Large intestine (tissue), 3 donors: ENCODE results near the gene M1AP. TPM values are rescaled to one million over a fixed set of nuclear protein-coding genes. Genes with fewer than 3 reads are reported as not detected.

Source experiments
- DNase-seq, 2 donors: peaks; one replicate each; pipeline versions ENCODE4 v3.0.0 to v3.0.0-alpha.2; 2013
- H3K27ac ChIP-seq: one replicate; pipeline ENCODE4 v1.5.1; 2013; ENCODE audit warnings: low read length
- H3K27me3 ChIP-seq: 2 replicates; pipeline ENCODE4 v1.6.1; 2013; ENCODE audit warnings: low read length; ENCODE audit not compliant: control insufficient read depth, insufficient read depth
- H3K36me3 ChIP-seq: 2 replicates; pipeline ENCODE4 v1.6.1; 2013; ENCODE audit warnings: low read length; ENCODE audit not compliant: control insufficient read depth, insufficient read depth
- H3K4me1 ChIP-seq: one replicate; pipeline ENCODE4 v1.6.1; 2013; ENCODE audit warnings: low read length; ENCODE audit not compliant: control insufficient read depth, insufficient read depth
- H3K4me3 ChIP-seq: one replicate; pipeline ENCODE4 v1.5.1; 2013; ENCODE audit warnings: low read length
- H3K9me3 ChIP-seq: one replicate; pipeline ENCODE4 v1.6.1; 2013; ENCODE audit warnings: mild to moderate bottlenecking, low read depth, low read length, moderate library complexity; ENCODE audit not compliant: control insufficient read depth
- WGBS: methylation state at CpG from one replicate; pipeline ENCODE4 v1.1.5; 2013; ENCODE audit warnings: low lambda C conversion rate; ENCODE audit not compliant: insufficient coverage; 5-methylcytosine and 5-hydroxymethylcytosine counted together
- polyA plus RNA-seq: library from polyadenylated mRNA; unstranded; fragments of 120-200 nt; gene quantifications from one replicate; pipeline ENCODE4 v1.2.1, GENCODE V29; 2013

Gene M1AP
- polyA plus RNA-seq, 1 donor, result 0.12 TPM

DNA sequence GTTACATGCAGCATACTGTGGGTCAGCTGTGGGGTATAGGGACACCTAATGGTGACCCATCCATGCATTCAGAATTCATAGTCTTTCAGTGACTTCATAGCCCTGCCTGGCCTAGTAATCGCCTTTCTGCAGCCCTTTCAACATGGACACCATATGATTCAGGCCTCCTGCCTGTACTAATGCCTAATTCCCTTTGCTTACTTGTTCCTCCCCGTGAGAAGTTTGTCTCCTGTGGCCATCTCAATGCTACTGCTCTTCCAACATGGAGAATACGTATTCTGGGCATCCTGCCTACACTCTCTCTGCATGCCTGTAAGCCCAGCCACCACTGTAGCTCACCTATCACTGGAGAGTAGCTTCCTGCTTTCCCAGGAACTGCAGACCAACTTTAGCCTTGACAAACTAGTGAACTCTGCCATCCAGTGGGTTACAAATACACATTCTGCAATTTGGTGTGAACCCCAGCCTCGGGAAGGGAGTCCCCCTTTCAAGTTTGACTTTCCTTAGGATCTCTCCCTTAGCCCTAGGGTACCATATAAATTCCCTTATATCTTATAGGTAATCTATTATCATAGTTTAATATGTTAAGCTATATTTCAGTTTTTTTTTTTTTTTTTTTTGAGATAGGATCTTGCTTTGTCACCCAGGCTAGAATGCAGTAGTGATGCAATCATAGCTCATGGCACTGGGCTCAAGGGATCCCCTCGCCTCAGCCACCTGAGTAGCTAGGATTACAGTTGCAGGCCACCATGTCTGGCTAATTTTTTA lies 22.3 kb downstream of the M1AP start:
- WGBS, result 80% methylated on average over 1 of the region's 5 CpGs
- no peak overlapping the region for H3K27ac ChIP-seq
- no peaks in the 10 kb centered on the region for H3K36me3 ChIP-seq
- H3K4me1 ChIP-seq, result no peaks in the 10 kb centered on the region
- DNase-seq, result no peak
- no peak overlapping the region for H3K4me3 ChIP-seq
- H3K27me3 ChIP-seq, result no peaks in the 10 kb centered on the region
- H3K9me3 ChIP-seq, result no peaks in the 10 kb centered on the region

- DNase-seq, result no peak
- H3K36me3 ChIP-seq, result no peaks in the 10 kb centered on the region
- no peak overlapping the region for H3K27ac ChIP-seq
- no peaks in the 10 kb centered on the region for H3K4me1 ChIP-seq
- no peaks in the 10 kb centered on the region for H3K9me3 ChIP-seq
- no peak overlapping the region for H3K4me3 ChIP-seq
- H3K27me3 ChIP-seq, result no peaks in the 10 kb centered on the region
- 92% methylated on average over 2 of the region's 12 CpGs for WGBS
These were observed 27.5 kb downstream of the M1AP start for GRCh38 chr2:74620671-74621070.

GRCh38 chr2:74619651-74620297 lies 28.4 kb downstream of the M1AP start:
- 100% methylated on average over 2 of the region's 5 CpGs for WGBS
- H3K36me3 ChIP-seq, result no peaks in the 10 kb centered on the region
- no peaks in the 10 kb centered on the region for H3K9me3 ChIP-seq
- H3K27me3 ChIP-seq, result peaks cover 3% of the 10 kb centered on the region
- H3K4me1 ChIP-seq, result no peaks in the 10 kb centered on the region
- no peak overlapping the region for H3K4me3 ChIP-seq
- DNase-seq, result no peak
- H3K27ac ChIP-seq, result no peak overlapping the region

- no peaks in the 10 kb centered on the region for H3K4me1 ChIP-seq
- DNase-seq, result no peak
- H3K27me3 ChIP-seq, result peaks cover 14% of the 10 kb centered on the region
- WGBS, result no CpG with 5 or more reads among the region's 6 CpGs
- H3K27ac ChIP-seq, result no peak overlapping the region
- no peaks in the 10 kb centered on the region for H3K9me3 ChIP-seq
- H3K36me3 ChIP-seq, result no peaks in the 10 kb centered on the region
- no peak overlapping the region for H3K4me3 ChIP-seq
These were observed 29.6 kb downstream of the M1AP start for GRCh38 chr2:74618410-74619083.

DNA sequence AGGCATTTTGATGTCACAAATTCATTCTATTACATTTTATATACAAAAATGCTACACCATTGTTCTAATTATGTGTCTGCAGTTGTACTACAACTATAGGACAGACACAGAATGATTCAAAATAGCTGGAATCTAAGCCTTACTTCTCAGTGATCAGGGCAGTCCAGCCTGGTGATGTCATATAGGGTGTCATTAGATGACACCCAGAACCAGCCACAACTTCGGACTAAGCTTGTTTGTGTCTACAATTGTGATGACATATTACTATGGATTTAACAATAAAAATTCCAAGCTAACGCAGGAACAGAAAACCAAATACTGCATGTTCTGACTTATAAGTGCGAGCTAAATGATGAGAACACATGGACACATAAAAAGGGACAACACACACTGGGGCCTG lies 31.0 kb downstream of the M1AP start:
- Histone ChIP-seq H3K27me3 (peaks cover 19% of the 10 kb centered on the region), H3K4me3 (no peak overlapping the region), H3K9me3 (no peaks in the 10 kb centered on the region), H3K36me3 (no peaks in the 10 kb centered on the region), H3K4me1 (no peaks in the 10 kb centered on the region), H3K27ac (no peak overlapping the region)
- DNase-seq, result no peak
- 81% methylated on average over 3 of the region's 3 CpGs for WGBS

GRCh38 chr2:74606927-74607326 lies 41.2 kb downstream of the M1AP start:
- Histone ChIP-seq H3K9me3 (no peaks in the 10 kb centered on the region), H3K27ac (no peak overlapping the region), H3K4me1 (no peaks in the 10 kb centered on the region), H3K36me3 (no peaks in the 10 kb centered on the region), H3K27me3 (peaks cover 14% of the 10 kb centered on the region), H3K4me3 (no peak overlapping the region)
- DNase-seq, result no peak
- WGBS, result 64% methylated on average over 4 of the region's 5 CpGs

DNA sequence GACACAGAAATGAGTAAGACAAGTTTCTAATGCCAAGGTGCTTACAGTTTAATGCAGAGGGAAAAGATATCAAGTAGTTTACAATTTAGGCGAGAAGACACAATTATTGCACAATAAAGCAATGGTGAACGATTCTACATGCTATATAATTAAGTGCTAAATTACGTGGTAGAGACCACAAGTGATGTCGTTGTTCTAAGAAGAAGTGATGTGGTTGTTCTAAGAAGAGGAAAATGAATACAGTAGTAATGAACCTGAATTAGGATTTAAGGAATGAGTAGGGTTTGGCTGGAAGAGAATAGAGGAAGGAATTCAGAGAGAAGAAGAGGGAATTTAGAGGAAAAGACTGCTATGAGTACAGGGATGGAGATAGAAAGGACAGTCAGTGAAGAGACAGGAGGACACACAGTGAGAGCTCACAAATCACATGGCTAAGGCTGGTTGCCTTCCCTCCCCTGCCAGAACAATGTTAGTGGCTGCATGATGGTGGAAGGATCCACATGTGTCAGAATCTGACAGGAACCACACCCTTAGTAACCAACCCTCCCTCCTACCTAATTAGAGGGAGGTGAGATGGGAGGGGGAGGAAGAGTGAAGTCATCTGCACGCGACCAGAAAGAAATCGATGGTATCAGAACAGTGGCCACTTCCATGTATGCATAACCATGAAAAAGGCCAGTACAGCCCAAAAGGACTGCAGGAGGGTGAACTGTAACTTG lies 44.7 kb downstream of the M1AP start:
- WGBS, result 73% methylated on average over 4 of the region's 7 CpGs

GRCh38 chr2:74602586-74603281 lies 45.4 kb downstream of the M1AP start:
- H3K9me3 ChIP-seq, result no peaks in the 10 kb centered on the region
- no peaks in the 10 kb centered on the region for H3K4me1 ChIP-seq
- peaks cover 15% of the 10 kb centered on the region for H3K27me3 ChIP-seq
- no peak overlapping the region for H3K27ac ChIP-seq
- DNase-seq, result no peak
- WGBS, result no CpG with 5 or more reads among the region's 1 CpG
- no peak overlapping the region for H3K4me3 ChIP-seq
- H3K36me3 ChIP-seq, result no peaks in the 10 kb centered on the region

More for the DNA sequence above, 44.7 kb downstream of the M1AP start:
- H3K9me3 ChIP-seq, result no peaks in the 10 kb centered on the region
- peaks cover 15% of the 10 kb centered on the region for H3K27me3 ChIP-seq
- H3K36me3 ChIP-seq, result no peaks in the 10 kb centered on the region
- H3K27ac ChIP-seq, result no peak overlapping the region
- H3K4me3 ChIP-seq, result no peak overlapping the region
- H3K4me1 ChIP-seq, result no peaks in the 10 kb centered on the region
- DNase-seq, result no peak

- WGBS, result no CpG with 5 or more reads among the region's 3 CpGs
- Histone ChIP-seq H3K36me3 (no peaks in the 10 kb centered on the region), H3K4me1 (no peaks in the 10 kb centered on the region), H3K9me3 (no peaks in the 10 kb centered on the region), H3K27ac (no peak overlapping the region), H3K4me3 (no peak overlapping the region), H3K27me3 (peaks cover 15% of the 10 kb centered on the region)
- no peak for DNase-seq
These were observed 48.5 kb downstream of the M1AP start for GRCh38 chr2:74599676-74600075.

DNA sequence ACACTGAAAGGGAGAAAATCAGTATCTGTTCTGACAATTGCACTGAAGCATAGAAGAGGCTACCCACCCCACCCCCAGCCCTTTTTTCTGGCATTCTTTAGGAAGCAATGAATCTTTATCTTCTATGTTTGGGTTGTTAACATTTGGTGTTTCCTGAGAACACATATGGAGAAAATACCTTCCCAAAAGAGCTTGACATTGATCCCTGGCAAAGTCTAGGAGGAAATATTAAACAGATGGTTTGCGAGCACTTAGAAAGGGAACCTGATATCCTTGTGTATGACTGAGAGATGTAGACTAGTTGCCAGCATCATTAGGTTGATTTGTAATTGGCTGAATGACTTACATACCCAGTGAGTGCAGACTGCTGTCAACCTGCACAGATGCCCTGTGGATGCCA lies 50.7 kb downstream of the M1AP start:
- no peak overlapping the region for H3K4me3 ChIP-seq
- H3K27me3 ChIP-seq, result peaks cover 9% of the 10 kb centered on the region
- WGBS, result no CpG with 5 or more reads among the region's 1 CpG
- no peak overlapping the region for H3K27ac ChIP-seq
- no peaks in the 10 kb centered on the region for H3K36me3 ChIP-seq
- DNase-seq, result no peak
- H3K4me1 ChIP-seq, result no peaks in the 10 kb centered on the region
- no peaks in the 10 kb centered on the region for H3K9me3 ChIP-seq
